Fibroblast of pulmonary artery (primary cell): ENCODE measurements around the gene MAN2B1.
A peak's percentile ranks its signal among the peaks of the same experiment; 100 is the strongest.
"Not testable (repeated sequence)": the region's sequence is repeated elsewhere in the genome, so short reads cannot be mapped to it uniquely, and the experiment has no call there.

Source experiments
- DNase-seq: peaks from one replicate; pipeline ENCODE4 v3.0.0-alpha.2; 2010; ENCODE audit warnings: low read depth
- H3K4me3 ChIP-seq: replicated peaks from 2 replicates; pipeline ENCODE4 v1.5.1; 2011; ENCODE audit warnings: low read depth, mild to moderate bottlenecking, control low read depth, low read length, moderate library complexity
- TF ChIP-seq, protein P1 (sequence below): IDR thresholded peaks from 2 replicates; pipeline ENCODE4 v1.5.1; 2011; ENCODE audit warnings: mild to moderate bottlenecking, control low read depth, low read length, inconsistent platforms; ENCODE audit errors: missing control alignments

Gene MAN2B1

DNA sequence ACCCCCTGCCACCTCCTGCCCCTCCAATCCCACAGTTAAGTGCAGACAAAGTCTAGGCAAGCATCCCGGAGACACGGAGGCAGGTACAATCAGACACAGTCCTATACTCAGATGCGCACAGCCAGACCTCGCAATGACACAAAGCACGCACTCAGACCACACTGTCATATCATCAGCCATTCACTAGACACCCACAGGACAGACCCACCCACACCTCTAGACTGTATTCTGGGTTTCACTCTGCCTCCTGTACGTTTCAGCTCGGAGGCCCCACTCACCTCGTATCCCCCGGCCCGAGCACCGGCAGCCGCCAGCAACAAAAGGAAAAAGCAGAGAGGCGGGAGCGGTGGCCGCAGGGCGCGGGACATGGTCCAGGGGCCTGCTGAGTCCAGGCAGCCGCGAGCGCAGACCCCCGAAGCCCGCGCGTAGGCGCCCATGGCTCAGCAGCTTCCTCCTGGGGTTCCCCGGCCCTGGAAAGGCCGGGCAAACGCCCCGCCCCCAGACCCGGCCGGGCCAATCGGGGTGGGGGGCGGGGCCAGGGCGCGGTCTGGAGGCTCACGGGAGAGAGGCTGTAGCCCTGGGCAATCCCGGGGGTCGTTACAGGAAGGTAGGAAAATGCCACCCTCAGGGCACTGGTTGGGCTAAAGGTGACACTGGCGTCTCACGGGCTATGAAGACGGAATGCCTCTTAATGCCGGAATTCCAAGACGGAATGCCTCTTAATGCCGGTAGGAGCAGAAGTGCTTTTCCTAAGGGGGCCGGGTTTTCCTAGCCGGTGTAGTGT, at the start of gene MAN2B1, which contains the start of gene WDR83:
Gene MAN2B1 (minus strand): TSS at position 478 of the 784 bp plus-strand sequence. CDS start 41 bp downstream, at position 437.
Gene WDR83 (plus strand): TSS at position 543 of the 784 bp plus-strand sequence. CDS start 2,984 bp downstream, outside the sequence.
- peak within 1 kb of the TSS; percentile 86 for H3K4me3 ChIP-seq
- DNase-seq: peak; percentile 48
- TF ChIP-seq, protein P1, sequence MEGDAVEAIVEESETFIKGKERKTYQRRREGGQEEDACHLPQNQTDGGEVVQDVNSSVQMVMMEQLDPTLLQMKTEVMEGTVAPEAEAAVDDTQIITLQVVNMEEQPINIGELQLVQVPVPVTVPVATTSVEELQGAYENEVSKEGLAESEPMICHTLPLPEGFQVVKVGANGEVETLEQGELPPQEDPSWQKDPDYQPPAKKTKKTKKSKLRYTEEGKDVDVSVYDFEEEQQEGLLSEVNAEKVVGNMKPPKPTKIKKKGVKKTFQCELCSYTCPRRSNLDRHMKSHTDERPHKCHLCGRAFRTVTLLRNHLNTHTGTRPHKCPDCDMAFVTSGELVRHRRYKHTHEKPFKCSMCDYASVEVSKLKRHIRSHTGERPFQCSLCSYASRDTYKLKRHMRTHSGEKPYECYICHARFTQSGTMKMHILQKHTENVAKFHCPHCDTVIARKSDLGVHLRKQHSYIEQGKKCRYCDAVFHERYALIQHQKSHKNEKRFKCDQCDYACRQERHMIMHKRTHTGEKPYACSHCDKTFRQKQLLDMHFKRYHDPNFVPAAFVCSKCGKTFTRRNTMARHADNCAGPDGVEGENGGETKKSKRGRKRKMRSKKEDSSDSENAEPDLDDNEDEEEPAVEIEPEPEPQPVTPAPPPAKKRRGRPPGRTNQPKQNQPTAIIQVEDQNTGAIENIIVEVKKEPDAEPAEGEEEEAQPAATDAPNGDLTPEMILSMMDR: no peak

DNA sequence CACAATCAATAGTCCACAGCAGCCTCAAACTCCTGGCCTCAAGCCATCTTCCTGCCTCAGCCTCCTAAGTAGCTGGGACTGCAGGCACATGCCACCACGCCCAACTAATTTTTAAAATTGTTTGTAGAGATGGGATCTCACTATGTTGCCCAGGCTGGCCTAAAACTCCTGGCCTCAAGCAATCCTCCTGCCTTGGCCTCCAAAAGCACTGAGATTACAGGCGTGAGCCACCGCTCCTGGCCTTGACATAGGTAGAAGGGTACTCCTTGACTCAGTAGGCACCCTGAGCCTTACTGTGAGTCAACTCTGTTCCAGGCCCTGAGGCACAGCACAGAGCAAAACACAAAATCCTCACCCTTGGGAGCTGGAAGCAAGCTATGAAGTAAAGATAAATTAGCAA, 49.4 kb upstream of the MAN2B1 start:
- no peak for DNase-seq
- no peak overlapping the region for H3K4me3 ChIP-seq
- TF ChIP-seq, protein P1: no peak

DNA sequence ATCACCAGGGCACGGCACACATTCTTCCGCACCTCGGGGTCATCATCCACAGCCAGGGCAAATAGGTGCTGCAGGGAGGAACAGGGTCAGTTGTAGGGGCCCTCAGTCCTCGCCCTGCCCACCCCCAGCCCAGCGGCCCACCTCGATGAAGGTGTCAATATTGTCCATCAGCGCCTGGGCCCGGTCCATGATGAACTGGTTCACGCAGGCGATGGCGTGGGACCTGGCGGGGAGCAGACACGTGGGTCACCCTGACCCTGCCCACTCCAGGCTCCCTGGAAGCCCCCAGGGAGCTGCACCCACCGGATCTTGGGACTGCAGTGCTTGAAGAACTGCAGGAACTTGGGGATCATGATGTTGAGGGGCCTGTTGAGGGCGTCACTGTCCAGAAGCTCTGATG, 48.6 kb upstream of the MAN2B1 start:
- H3K4me3 ChIP-seq: no peak overlapping the region
- TF ChIP-seq, protein P1: no peak
- DNase-seq: no peak

DNA sequence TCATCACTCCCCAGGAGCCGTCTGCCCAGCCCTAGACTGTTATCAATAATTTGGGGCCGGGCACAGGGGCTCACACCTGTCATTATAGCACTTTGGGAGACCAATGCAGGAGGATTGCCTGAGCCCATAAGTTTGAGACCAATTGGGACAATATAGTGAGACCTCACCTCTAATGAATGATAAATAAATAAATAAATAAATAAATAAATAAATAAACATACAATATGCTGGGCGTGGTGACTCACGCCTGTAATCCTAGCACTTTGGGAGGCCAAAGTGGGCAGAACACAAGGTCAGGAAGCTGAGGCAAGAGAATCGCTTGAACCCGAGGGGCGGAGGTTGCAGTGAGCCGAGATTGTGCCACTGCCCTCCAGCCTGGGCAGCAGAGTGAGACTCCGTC, 46.8 kb upstream of the MAN2B1 start:
- H3K4me3 ChIP-seq, DNase-seq: not testable (repeated sequence)

DNA sequence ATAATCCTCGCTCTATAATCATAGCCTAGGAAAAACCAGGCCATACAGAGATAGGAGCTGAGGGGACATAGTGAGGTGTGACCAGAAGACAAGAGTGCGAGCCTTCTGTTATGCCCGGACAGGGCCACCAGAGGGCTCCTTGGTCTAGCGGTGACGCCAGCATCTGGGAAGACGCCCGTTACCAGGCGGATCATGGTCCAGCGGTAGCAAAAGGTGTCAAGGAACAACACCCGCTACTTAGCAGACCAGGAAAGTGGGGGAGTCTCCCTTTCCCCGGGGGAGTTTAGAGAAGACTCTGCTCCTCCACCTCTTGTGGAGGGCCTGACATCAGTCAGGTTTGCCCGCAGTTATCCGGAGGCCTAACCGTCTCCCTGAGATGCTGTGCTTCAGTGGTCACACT, 45.5 kb upstream of the MAN2B1 start:
- not testable (repeated sequence) for H3K4me3 ChIP-seq, DNase-seq

DNA sequence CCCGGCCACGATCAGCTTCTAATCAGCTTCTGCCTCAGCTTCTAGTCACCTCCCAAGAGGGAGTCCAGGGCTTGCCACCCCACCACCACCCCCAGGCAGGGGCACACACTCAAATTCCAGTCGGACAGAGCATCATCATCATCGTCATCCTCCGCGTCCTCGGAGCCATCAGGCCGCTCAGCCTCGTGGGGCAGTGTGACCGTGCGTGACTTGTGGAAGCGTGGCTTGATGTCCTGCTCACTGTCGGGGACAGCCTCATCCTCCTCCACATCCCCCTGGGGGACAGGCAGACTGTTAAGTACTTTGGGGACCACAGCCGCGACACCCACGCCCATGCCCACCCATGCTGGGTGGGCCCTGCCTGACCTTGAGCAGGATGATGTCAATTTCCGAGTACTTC, 44.6 kb upstream of the MAN2B1 start:
- no peak for DNase-seq
- TF ChIP-seq, protein P1: no peak
- no peak overlapping the region for H3K4me3 ChIP-seq

DNA sequence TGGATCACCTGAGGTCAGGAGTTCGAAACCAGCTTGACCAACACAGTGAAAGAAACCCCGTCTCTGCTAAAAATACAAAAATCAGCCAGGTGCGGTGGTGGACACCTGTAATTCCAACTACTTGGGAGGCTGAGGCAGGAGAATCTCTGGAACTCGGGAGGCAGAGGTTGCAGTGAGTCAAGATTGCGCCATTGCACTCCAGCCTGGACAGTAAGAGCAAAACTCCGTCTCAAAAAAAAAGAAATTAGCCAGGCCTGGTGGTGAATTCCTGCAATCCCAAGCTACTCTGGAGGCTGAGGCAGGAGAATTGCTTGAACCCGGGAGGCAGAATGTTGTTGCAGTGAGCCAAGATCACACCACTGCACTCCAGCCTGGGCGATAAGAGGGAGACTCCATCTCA, 42.1 kb upstream of the MAN2B1 start:
- TF ChIP-seq, protein P1: no peak

DNA sequence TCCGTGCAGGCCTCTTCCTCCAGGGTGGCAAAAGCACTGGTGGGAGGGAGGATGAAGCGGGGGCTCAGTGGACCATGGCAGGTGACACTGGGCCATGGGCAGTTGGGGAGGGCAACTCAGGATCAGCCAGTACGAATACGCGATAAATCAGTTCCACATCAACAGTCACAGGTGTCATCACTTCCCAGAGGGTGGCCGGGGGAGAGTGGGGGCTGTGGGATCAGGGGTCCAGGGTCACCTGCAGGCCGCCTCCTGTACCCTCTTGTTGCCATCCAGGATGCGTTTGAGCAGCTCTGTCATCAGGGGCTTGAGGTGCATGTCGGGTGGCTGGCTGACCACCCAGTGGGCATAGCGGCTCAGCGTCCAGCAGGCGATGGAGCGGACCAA, 39.8 kb upstream of the MAN2B1 start:
- DNase-seq: no peak
- TF ChIP-seq, protein P1: no peak
- H3K4me3 ChIP-seq: no peak overlapping the region

More for the DNA sequence above, 42.1 kb upstream of the MAN2B1 start:
- no peak overlapping the region for H3K4me3 ChIP-seq
- DNase-seq: no peak
